Measurements from ENCODE around the gene OR2B2. TPM values are rescaled to one million over a fixed set of nuclear protein-coding genes. Genes with fewer than 3 reads are reported as not detected.

Gene OR2B2
- total RNA-seq, 1 donor from 2014 or later: not detected

DNA sequence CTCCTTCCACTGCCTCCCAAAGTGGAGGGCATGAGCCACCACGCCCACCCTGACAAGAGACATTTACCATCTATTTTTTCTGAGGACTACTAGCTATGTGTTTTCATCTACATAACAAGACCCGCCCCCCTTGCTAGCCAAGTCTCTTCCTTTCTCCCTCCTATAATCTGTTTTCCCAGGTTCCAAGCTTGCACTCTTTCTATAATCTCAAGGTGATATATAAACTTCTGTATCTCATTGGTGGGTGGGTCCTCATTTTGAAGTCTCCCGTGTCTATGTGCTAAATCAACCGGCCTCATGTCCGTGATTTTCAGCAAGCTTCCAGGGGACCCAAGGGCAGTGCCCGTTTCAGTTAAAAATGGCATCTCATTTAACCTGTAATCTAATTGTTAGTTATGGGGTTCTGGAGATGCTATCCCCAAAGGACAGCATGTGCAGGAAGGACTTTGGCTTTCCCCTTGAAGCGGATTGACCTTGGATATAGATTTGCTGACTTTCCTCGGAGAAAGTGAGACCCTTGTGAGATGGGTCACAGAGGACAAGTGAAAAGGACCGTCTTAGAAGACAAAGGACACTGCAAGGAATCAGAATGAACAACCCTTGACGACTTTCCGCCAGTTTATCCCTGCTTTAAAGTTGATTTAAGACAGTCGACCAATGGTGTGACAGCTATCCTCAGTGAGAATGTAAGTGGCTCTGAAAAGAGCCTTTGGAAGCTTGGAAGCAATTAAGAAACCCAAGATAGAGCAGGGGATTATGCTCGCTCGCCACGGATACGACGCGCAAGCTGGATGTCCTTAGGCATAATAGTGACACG is 22.4 kb downstream of the OR2B2 start:
- no peak for TF ChIP-seq CTCF (IDR thresholded peaks at IDR 0.05)
- Mint-ChIP-seq H3K9me3 (ENCODE audit: unreplicated experiment) (no peaks in the 10 kb centered on the region), H3K36me3 (ENCODE audit: unreplicated experiment) (no peaks in the 10 kb centered on the region), H3K4me1 (ENCODE audit: unreplicated experiment) (peaks cover 37% of the 10 kb centered on the region), H3K4me3 (ENCODE audit: unreplicated experiment) (peak overlapping the region; percentile 76), H3K27ac (ENCODE audit: unreplicated experiment) (no peak overlapping the region), H3K27me3 (ENCODE audit: unreplicated experiment) (no peaks in the 10 kb centered on the region)
- DNase-seq (ENCODE audit: extremely low spot score, unreplicated experiment): no peak

DNA sequence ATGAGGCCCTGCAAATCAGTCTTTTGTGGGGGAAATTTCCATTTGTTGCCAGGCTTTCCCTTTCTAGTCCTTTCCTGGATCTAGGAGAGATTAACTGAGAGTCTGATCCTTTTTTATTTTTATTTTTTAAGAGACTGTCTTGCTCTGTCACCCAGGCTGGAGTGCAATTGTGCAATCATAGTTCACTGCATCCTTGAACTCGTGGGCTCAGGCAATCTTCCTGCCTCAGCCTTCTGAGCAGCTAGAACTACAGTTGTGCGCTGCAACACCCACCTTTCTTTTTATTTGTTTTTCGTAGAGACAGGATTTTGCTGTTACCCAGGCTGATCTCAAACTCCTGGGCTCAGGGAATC is 22.9 kb downstream of the OR2B2 start:
- Mint-ChIP-seq H3K36me3 (ENCODE audit: unreplicated experiment) (no peaks in the 10 kb centered on the region), H3K27me3 (ENCODE audit: unreplicated experiment) (no peaks in the 10 kb centered on the region), H3K4me3 (ENCODE audit: unreplicated experiment) (no peak overlapping the region), H3K27ac (ENCODE audit: unreplicated experiment) (no peak overlapping the region), H3K9me3 (ENCODE audit: unreplicated experiment) (no peaks in the 10 kb centered on the region), H3K4me1 (ENCODE audit: unreplicated experiment) (peaks cover 37% of the 10 kb centered on the region)
- no peak for DNase-seq (ENCODE audit: extremely low spot score, unreplicated experiment)
- no peak for TF ChIP-seq CTCF (IDR thresholded peaks at IDR 0.05)

DNA sequence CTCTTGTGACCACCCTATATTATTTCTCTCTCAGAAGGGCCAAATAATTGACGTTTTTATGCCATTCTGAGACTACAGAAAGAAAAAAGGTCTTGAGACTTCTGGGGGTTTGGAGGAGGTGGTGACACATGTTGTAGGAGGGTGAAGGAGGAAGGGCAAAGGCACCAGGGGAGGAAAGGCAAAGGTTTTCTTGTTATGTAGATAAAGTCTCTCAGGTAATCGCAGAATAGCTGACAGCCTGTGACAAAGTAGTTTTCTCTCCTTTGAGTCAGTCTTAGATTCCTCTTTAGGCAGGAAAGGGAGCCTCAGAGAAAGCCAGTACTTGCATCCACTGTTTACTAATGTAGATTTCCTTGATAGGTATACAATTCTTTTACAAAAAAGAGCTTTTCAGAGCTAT is 23.6 kb downstream of the OR2B2 start:
- DNase-seq (ENCODE audit: extremely low spot score, unreplicated experiment): no peak
- H3K27me3 Mint-ChIP-seq (ENCODE audit: unreplicated experiment): no peaks in the 10 kb centered on the region
- H3K27ac Mint-ChIP-seq (ENCODE audit: unreplicated experiment): no peak overlapping the region
- H3K9me3 Mint-ChIP-seq (ENCODE audit: unreplicated experiment): no peaks in the 10 kb centered on the region
- H3K4me3 Mint-ChIP-seq (ENCODE audit: unreplicated experiment): no peak overlapping the region
- no peaks in the 10 kb centered on the region for H3K36me3 Mint-ChIP-seq (ENCODE audit: unreplicated experiment)
- no peak for TF ChIP-seq CTCF (IDR thresholded peaks at IDR 0.05)
- peaks cover 37% of the 10 kb centered on the region for H3K4me1 Mint-ChIP-seq (ENCODE audit: unreplicated experiment)

DNA sequence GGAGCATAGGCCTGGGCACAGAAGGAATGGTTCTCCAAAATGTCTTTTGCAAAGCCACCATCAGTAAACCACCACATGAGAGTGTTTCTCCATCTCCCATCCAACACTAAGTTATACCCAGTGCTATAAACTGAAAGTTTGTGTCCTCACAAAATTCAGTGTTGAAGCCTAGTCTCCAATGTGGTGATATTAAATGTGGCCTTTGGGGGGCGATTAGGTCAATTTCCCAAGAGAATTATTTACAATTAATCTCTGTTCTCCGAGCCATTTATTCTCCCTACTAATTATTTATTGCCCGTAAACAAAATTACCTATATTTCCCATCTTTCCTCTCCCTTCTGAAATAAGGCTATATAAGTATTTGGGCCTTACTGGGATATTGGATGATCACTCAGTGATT is 26.1 kb downstream of the OR2B2 start:
- H3K27me3 Mint-ChIP-seq (ENCODE audit: unreplicated experiment): no peaks in the 10 kb centered on the region
- no peak overlapping the region for H3K4me3 Mint-ChIP-seq (ENCODE audit: unreplicated experiment)
- DNase-seq (ENCODE audit: extremely low spot score, unreplicated experiment): no peak
- H3K9me3 Mint-ChIP-seq (ENCODE audit: unreplicated experiment): no peaks in the 10 kb centered on the region
- TF ChIP-seq CTCF (IDR thresholded peaks at IDR 0.05): no peak
- H3K36me3 Mint-ChIP-seq (ENCODE audit: unreplicated experiment): no peaks in the 10 kb centered on the region
- no peak overlapping the region for H3K27ac Mint-ChIP-seq (ENCODE audit: unreplicated experiment)
- H3K4me1 Mint-ChIP-seq (ENCODE audit: unreplicated experiment): peaks cover 16% of the 10 kb centered on the region

GRCh38 chr6:27883136-27883535 is 29.1 kb downstream of the OR2B2 start:
- H3K4me1 Mint-ChIP-seq (ENCODE audit: unreplicated experiment): no peaks in the 10 kb centered on the region
- DNase-seq (ENCODE audit: extremely low spot score, unreplicated experiment): no peak
- no peaks in the 10 kb centered on the region for H3K27me3 Mint-ChIP-seq (ENCODE audit: unreplicated experiment)
- no peak overlapping the region for H3K27ac Mint-ChIP-seq (ENCODE audit: unreplicated experiment)
- H3K9me3 Mint-ChIP-seq (ENCODE audit: unreplicated experiment): no peaks in the 10 kb centered on the region
- TF ChIP-seq CTCF (IDR thresholded peaks at IDR 0.05): no peak
- no peak overlapping the region for H3K4me3 Mint-ChIP-seq (ENCODE audit: unreplicated experiment)
- no peaks in the 10 kb centered on the region for H3K36me3 Mint-ChIP-seq (ENCODE audit: unreplicated experiment)
